UCSD-AML1 (cell line): ENCODE measurements around the gene TMPRSS7.

ENCODE experiments used
- DNase-seq: peaks from one replicate; lab custom pipeline; 2025; ENCODE audit not compliant: unreplicated experiment; lab: John Stamatoyannopoulos, UW

Gene TMPRSS7

GRCh38 chr3:112092496-112093179, 58.1 kb downstream of the TMPRSS7 start:
- DNase-seq, result no peak

- no peak for DNase-seq
Measured at GRCh38 chr3:112093180-112093522, 58.6 kb downstream of the TMPRSS7 start.

- no peak for DNase-seq
Measured at GRCh38 chr3:112095731-112096130, 61.2 kb downstream of the TMPRSS7 start.

- no peak for DNase-seq
Measured at GRCh38 chr3:112096176-112096575, 61.6 kb downstream of the TMPRSS7 start.

GRCh38 chr3:112097378-112097777, 62.8 kb downstream of the TMPRSS7 start:
- DNase-seq, result no peak

GRCh38 chr3:112101916-112102315, 67.4 kb downstream of the TMPRSS7 start:
- no peak for DNase-seq

GRCh38 chr3:112104774-112105173, 70.2 kb downstream of the TMPRSS7 start:
- no peak for DNase-seq

DNA sequence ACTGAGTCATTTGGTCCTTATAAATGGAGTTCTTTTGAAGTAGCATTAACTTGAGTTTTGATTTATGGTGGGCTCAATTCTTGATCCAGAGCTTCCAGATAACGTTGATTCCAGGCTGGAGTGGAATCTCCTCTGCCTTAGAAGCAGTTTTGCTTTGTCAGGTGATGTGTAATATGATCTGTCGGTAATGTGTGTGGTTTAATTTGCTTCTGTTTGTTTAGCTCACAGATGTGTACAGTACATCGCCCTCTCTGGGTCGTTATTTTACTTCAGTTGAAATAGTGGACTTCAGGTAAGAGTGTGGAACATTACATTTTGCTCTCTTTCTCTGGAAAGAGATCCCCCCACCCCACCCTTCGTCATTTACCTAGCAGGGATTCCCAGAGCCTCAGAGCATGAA, 74.8 kb downstream of the TMPRSS7 start:
- no peak for DNase-seq

GRCh38 chr3:112111785-112112402, 77.4 kb downstream of the TMPRSS7 start:
- DNase-seq, result peak; percentile 20

DNA sequence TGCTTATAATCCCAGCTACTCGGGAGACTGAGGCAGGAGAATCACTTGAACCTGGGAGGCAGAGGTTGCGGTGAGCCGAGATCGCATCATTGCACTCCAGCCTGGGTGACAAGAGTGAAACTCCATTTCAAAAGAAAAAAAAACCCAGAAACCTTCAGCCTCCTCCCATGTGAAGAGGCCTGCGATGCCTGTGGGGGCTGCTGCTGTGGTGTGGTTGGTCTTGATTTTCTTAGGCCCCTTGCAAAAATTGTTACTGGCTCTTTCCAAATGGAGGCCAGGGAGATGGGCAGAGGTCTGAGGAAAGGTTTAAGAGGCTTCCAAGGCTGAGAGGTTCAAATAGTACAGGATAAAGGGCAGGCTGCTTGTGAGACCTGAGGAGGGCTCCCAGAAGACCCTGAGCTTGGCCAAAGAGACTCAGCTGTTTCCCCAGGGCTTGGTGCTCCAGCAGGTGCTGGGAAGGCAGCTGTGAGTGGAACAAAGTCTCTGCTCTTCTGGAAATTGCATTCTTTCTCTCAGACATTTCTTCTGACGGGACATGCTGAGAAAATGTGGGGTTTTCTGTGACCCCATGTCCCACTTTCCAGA, 80.1 kb downstream of the TMPRSS7 start:
- no peak for DNase-seq

DNA sequence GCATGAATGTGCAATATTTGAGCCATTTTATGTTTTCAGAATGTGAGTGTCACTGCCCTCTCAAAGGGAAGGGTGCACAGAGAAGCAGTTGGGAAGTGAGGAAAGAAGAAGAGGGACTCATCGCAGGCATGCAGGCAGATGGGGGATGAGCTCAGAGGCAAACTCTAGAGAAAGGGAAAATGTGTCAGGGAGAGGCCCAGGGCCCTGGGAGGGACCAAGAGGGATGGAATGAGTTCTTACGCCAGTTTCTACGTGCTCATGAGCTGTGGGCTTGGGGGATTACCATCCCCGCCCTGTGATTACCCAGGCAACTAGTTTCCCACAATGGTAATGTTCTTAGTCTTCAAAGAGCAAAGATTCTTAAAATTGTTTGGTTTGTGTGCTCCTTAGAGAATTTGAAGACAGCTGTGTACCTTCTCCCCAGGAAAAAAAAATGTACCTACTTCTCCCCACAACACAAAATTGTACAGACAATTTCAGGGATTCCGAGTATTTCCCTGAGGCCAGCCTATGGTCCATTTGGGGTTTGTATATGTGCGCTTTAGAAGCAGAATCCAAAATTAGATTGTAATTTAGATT, 80.7 kb downstream of the TMPRSS7 start:
- no peak for DNase-seq

DNA sequence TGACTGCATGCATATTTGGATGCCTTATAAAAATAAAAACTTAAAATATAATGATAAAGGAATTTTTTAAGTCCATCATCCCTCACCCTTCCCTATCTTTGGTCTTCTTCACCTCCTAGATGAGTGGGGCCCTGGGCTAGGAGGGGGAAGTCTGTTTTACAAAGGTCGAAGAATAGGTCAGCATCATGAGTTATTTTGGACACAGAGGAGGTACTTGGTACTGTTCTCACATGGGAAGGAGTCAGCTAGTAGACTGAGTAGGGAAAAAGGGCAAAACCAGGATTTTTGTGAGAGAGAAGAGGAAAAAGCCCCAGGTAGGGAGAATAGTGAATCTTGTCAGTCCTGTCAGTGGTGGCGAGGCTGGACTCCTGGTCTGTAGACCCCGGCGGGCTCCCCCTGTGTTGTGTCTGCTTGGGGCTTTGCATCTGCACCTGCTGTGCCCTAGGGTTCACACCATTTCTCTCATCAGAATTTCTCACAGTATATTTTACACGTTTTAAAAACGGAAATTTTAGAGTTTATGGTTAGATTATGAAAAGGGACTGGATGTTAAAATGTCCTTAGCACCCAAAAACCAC, 81.4 kb downstream of the TMPRSS7 start:
- DNase-seq, result no peak

GRCh38 chr3:112116748-112117186, 82.2 kb downstream of the TMPRSS7 start:
- DNase-seq, result no peak

DNA sequence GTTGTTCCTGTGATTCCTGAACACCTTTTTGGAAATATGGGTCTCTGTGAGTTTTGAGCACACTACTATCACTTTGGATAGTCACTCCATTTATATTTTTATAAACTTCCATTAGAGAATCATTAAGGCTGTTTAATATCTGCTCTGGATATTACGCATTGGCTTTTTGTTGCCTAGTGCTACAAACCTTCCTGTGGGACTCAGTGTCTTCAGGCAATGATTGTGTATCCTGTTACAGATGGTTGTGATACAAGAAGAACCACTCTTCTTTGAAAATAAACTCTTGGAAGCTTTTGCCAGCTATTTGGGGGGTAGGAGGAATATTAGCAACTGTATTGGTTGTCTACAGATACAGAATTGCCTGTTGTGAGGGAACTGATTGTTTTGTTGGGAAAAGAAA, 82.9 kb downstream of the TMPRSS7 start:
- DNase-seq, result no peak

DNA sequence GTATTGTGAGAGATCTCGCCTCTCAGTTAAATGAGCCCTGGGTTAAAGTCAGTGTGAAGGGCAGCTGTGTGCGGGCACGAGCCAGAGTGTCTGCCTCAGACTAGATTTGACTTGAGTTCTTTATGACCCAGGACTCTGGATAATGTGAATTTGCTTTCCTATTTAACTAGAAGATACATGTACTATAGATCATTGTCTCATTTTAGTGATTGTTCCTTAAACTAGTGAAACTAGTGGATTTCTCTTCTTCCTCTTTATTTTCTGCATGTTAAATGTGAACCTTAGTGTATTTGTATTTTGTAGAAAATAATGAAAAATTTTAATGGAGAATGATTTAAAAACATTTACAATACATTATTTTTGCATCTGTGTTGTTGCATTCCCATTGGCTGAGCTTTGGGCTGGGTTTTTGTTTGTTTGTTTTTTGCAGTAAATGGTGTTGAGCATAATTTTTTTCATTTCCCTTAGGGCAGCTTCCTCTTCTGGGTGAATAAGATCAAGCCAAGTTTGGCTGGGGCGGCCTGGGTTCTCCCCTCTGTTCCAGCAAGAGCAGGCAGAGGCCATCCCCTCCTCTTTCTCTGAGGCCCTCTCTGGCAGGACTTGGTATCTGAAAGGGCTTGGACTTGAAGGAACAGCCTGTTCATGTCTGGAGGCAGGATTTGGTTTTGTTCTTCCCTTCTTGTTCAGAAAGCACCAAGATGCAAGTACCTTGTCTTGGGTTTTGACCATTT, 83.5 kb downstream of the TMPRSS7 start:
- no peak for DNase-seq

GRCh38 chr3:112119962-112120836, 85.7 kb downstream of the TMPRSS7 start:
- DNase-seq, result no peak

DNA sequence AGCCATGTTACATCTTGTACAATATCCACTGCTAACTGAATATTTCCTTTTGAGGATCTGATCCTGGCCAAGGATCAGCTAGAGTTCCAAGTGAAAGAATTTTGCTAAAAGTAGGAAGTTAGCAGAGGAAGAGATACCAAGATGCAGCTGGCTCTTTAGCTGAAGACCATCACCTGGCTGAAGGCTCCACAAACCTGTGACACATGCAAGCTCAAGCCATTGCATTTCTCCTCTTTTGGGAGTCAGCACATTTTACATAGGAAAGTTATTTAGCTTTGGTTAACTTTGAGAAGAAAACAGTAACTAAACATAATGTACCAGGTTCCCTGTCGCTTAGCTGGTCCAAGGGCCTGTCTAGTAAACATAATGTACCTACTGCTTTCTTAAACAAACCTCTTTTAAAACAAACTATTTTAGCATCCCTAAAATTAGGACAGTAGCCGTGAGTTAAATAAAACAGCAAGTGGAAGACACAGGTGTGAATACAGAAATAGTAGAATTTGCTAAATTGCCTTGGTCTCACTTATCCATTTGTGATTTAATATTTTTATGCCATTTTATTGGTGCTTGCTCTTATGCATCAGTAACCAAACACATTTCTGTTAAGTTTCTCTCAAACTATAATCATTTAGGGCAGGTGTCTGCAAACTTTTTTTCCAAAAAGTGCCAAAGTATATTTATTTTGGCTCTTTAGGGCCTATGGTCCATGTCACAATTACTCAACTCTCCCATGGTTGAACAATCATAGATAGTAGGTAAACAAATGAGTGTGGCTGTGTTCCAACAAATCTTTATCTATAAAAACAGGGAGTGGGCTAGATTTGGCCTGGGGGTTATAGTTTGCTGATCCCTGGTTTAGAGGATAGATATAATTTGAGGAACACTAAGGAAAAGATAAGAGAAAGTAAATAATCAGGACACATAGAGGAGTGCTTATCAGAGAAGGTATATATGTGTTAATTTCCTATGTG, 87.3 kb downstream of the TMPRSS7 start:
- no peak for DNase-seq

GRCh38 chr3:112122870-112123269, 88.3 kb downstream of the TMPRSS7 start:
- DNase-seq, result no peak

GRCh38 chr3:112123548-112123947, 89.0 kb downstream of the TMPRSS7 start:
- DNase-seq, result no peak
